ENCODE measurements around the gene MBLAC2. TPM values are rescaled to one million over a fixed set of nuclear protein-coding genes. Genes with fewer than 3 reads are reported as not detected.

The MBLAC2 gene
- total RNA-seq, 5 donors from 2014 or later (not counting 1 experiment from before 2014, with no cell fraction given): 6.0 to 13.0 (median 9.8) TPM

DNA sequence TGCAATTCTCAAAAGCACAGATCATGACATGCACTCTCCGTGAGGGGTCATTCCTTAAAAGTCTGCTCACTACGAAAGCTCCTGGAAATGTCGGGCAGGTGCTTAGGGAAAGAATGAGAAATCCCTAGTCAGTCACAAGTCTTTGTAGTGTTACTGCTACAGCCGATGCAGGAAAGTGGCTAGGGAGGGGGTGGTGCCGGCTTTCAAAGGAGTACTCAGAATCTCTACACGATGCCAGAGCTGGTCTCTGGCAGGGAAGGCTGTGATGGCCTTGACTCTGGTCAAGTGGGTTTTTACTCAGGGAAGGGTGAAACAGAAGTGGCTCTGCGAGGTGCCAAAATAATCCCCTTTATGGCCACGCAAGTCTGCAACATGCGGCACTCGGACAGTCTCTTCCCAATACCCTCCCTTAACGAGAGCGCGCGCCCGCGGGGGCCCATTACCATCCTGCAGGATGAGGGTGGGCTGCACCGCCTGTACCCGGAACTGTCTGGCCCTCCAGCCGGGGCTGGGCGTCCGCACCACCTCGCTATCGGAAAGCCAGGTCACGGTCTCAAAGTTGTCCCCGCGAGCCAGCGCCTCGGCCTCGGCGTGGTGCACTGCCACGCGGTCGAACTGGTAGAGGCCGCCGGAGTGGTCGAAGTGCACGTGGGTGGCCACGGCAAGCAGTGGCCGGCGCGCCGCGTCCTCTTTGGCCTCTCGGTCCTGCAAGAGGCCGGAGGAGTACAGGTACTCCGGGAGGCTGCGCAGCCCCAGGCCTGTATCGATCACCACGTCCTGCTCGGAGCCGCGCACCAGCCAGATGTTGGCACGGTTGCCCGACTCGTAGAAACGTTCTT, 956 bp downstream of the MBLAC2 start:
- Histone ChIP-seq H3K36me3 (ENCODE audit: control insufficient read depth in 2 of 2, extremely low read depth in 1 of 2, insufficient read depth in 1 of 2, low read length in 1 of 2) (no peaks in the 10 kb centered on the region), H3K4me1 (ENCODE audit: control insufficient read depth in 1 of 2, extremely low read depth in 1 of 2, insufficient read depth in 2 of 2, low read length in 2 of 2) (peaks cover 11 to 15% of the 10 kb centered on the region in 2 experiments), H3K27ac (ENCODE audit: low read length) (peak overlapping the region; percentile 57), H3K27me3 (replicated peaks in 1 of 2; ENCODE audit: control insufficient read depth in 2 of 2, extremely low read depth in 1 of 2, insufficient read depth in 2 of 2, low read length in 1 of 2) (no peaks in the 10 kb centered on the region), H3K4me3 (ENCODE audit: control insufficient read depth in 1 of 2, extremely low read depth in 1 of 2, low read length in 1 of 2) (peak overlapping the region; percentile 88 to 96), H3K9me3 (no peaks in the 10 kb centered on the region)
- CTCF ChIA-PET: interaction anchor here (0.7 to 3.9 kb wide), 7 partner anchors 12 to 911 kb away, joined by 3 to 17 read pairs (median 3); partner anchors contain the start of genes CETN3 (in 1 of the 2) and LYSMD3 (in 1 of the 2)
- H3K27ac Mint-ChIP-seq: peak overlapping the region; percentile 95 to 96
- DNase-seq (peak in 20 of 35 experiments; percentile 1 to 25 (median 4)), ATAC-seq (replicated peaks in 1 of 4) (peak in 2 of 4 experiments; percentile 2 to 3)
- H3K4me3 Mint-ChIP-seq: peak overlapping the region; percentile 94 to 98 (median 96)
- WGBS (ENCODE audit: insufficient coverage): under 1% methylated on average over 55 of the region's 56 CpGs
- peaks cover 28% of the 10 kb centered on the region for H3K36me3 Mint-ChIP-seq
- POLR2A ChIA-PET: interaction anchor here (0.8 to 2.1 kb wide), 7 partner anchors 24 to 907 kb away, joined by 3 to 7 read pairs (median 5); partner anchors contain the start of genes CETN3 (in 1 of the 2) and LYSMD3 (in 1 of the 2)
- H3K27me3 Mint-ChIP-seq: no peaks in the 10 kb centered on the region
- H3K4me1 Mint-ChIP-seq: peaks cover 36 to 49% (median 44%) of the 10 kb centered on the region in 3 donors
- peaks cover 2 to 16% (median 3%) of the 10 kb centered on the region in 3 donors for H3K9me3 Mint-ChIP-seq

DNA sequence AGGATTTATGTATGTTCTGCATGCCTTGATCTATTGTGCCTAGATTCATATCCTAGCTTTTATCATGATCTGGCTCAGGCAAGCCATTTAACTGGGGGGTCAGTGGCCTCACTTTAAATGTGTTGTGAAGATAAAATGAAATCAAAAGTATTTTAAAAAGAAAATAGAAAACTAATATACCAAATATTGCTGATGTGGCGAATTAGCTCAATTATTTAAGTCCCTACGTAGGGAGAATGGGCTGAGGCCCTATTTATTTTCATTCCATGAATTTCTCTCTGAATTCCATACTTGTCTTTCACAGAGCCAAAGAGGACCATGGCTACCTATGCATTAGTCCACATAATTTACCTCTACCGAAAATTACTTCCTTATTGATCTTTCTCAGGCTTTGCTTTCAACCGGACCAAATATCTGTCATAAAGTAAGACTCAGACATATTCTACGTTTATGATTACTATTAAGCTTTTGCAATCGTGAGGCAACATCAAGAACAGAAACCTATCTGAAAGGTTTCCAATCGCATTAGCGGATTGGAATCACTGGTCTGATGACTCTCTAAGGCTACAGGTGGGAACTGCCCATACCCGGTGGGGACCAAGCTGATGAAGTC, 1.7 kb downstream of the MBLAC2 start:
- WGBS (ENCODE audit: insufficient coverage): 46% methylated on average over 7 of the region's 9 CpGs
- no peak overlapping the region for H3K27ac ChIP-seq (ENCODE audit: low read length)
- peaks cover 36 to 49% (median 44%) of the 10 kb centered on the region in 3 donors for H3K4me1 Mint-ChIP-seq

DNA sequence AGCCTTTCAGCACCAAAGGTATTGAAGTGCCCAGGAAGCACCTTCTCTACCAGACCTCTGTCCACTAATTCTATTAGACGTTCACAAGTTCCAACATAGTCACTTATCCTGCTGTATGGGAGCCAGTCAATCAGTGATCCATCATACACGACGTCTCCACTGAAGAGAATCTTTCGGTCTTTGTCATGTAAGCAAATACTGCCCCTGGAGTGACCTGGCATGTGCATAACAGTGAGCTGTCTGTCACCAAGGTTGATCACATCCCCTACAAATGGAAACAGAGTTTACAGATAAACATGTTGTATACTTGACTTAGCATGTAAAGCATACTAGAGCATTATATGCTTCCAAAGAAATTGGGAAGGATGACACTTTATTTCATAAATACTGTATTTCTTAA, 13.3 kb downstream of the MBLAC2 start:
- Mint-ChIP-seq H3K27me3 (no peaks in the 10 kb centered on the region), H3K4me1 (peaks cover 0 to 7% (median 5%) of the 10 kb centered on the region in 3 donors), H3K36me3 (peaks cover 21% of the 10 kb centered on the region), H3K9me3 (peaks cover 0 to under 1% (median 0%) of the 10 kb centered on the region in 3 donors), H3K27ac (no peak overlapping the region), H3K4me3 (no peak overlapping the region)
- 89% methylated on average over 3 of the region's 4 CpGs for WGBS (ENCODE audit: insufficient coverage)
- CTCF ChIA-PET: interaction anchor here (0.5 to 1.5 kb wide), 4 partner anchors 11 to 455 kb away, joined by 3 to 4 read pairs (median 3); no protein-coding TSS in a partner anchor
- H3K4me3 ChIP-seq (ENCODE audit: control insufficient read depth in 1 of 2, extremely low read depth in 1 of 2, low read length in 1 of 2): no peak overlapping the region
- no peaks in the 10 kb centered on the region for H3K36me3 ChIP-seq (ENCODE audit: control insufficient read depth in 2 of 2, extremely low read depth in 1 of 2, insufficient read depth in 1 of 2, low read length in 1 of 2)
- H3K9me3 ChIP-seq: peaks cover 2% of the 10 kb centered on the region
- no peak for ATAC-seq (replicated peaks in 1 of 4)
- H3K27me3 ChIP-seq (replicated peaks in 1 of 2; ENCODE audit: control insufficient read depth in 2 of 2, extremely low read depth in 1 of 2, insufficient read depth in 2 of 2, low read length in 1 of 2): no peaks in the 10 kb centered on the region
- H3K27ac ChIP-seq (ENCODE audit: low read length): no peak overlapping the region
- no peaks in the 10 kb centered on the region for H3K4me1 ChIP-seq (ENCODE audit: control insufficient read depth in 1 of 2, extremely low read depth in 1 of 2, insufficient read depth in 2 of 2, low read length in 2 of 2)
- POLR2A ChIA-PET: no interaction called here
- no peak for DNase-seq

More for the DNA sequence above, 1.7 kb downstream of the MBLAC2 start:
- POLR2A ChIA-PET: interaction anchor here in 1 of 2 donors (1.1 kb wide), 1 partner anchor 46 kb away, joined by 5 read pairs; no protein-coding TSS in a partner anchor
- no peak for DNase-seq
- Histone ChIP-seq H3K27me3 (replicated peaks in 1 of 2; ENCODE audit: control insufficient read depth in 2 of 2, extremely low read depth in 1 of 2, insufficient read depth in 2 of 2, low read length in 1 of 2) (no peaks in the 10 kb centered on the region), H3K4me3 (ENCODE audit: control insufficient read depth in 1 of 2, extremely low read depth in 1 of 2, low read length in 1 of 2) (peak overlapping the region; percentile 88 to 96), H3K9me3 (no peaks in the 10 kb centered on the region), H3K36me3 (ENCODE audit: control insufficient read depth in 2 of 2, extremely low read depth in 1 of 2, insufficient read depth in 1 of 2, low read length in 1 of 2) (no peaks in the 10 kb centered on the region), H3K4me1 (ENCODE audit: control insufficient read depth in 1 of 2, extremely low read depth in 1 of 2, insufficient read depth in 2 of 2, low read length in 2 of 2) (peaks cover 11 to 15% of the 10 kb centered on the region in 2 experiments)
- Mint-ChIP-seq H3K4me3 (peak overlapping the region; percentile 94 to 98 (median 96)), H3K36me3 (peaks cover 35% of the 10 kb centered on the region), H3K27me3 (no peaks in the 10 kb centered on the region), H3K27ac (peak overlapping the region; percentile 95 to 96), H3K9me3 (peaks cover 8 to 23% (median 10%) of the 10 kb centered on the region in 3 donors)
- CTCF ChIA-PET: interaction anchor here in 1 of 2 donors (0.6 to 3.9 kb wide), 5 partner anchors 11 to 63 kb away, joined by 3 to 11 read pairs (median 3); no protein-coding TSS in a partner anchor
- no peak for ATAC-seq (replicated peaks in 1 of 4)

DNA sequence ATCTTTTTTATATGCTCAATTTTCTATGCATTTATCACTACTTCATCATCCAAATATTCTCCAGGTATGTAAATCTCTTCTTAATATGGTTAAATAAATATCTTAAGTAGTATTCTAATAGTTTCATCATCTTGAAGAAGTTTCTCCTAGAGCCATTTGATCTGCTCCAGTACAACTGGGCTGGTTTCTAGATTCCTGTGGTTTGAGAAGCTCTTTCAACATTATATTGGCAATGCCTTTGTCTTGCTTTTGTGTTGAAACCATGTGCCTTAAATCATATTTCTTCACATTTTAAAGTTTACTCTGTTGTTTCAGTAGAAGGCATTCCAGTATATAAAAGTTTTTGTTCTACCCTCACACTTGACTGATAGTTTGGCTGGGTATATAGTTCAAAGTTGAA, 27.6 kb downstream of the MBLAC2 start:
- POLR2A ChIA-PET: interaction anchor here in 1 of 2 donors (1.0 kb wide), 1 partner anchor 13 kb away, joined by 3 read pairs; no protein-coding TSS in a partner anchor
- CTCF ChIA-PET: interaction anchor here in 1 of 2 donors (0.7 kb wide), 1 partner anchor 13 kb away, joined by 4 read pairs; no protein-coding TSS in a partner anchor

DNA sequence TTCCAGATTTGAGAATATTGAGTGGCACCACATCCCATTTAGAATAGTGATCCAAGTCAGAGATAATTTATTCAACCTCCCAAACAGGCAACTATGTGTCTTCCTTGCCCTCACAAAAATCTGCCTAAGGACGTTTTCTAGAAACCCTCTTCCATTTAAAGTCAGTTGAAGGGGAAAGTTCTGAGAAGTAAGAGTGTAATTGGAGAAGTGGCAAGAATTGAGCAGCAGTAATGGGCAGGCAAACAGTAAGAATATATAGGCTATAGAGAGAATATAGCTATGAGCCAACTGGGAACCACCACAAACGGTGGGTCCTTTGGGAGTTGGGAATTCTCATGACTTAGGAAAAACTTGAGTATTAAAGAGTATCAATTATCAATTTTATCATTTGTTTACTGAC, 33.9 kb downstream of the MBLAC2 start:
- Mint-ChIP-seq H3K4me1 (peaks cover 5 to 10% (median 7%) of the 10 kb centered on the region in 3 donors), H3K36me3 (no peaks in the 10 kb centered on the region), H3K9me3 (no peaks in the 10 kb centered on the region), H3K4me3 (peak overlapping the region in 2 of 3 donors; percentile 73 to 75), H3K27me3 (peaks cover 0 to 9% of the 10 kb centered on the region in 2 donors), H3K27ac (no peak overlapping the region)
- ChIA-PET POLR2A (interaction anchor here in 1 of 2 donors (0.6 kb wide), 1 partner anchor 943 kb away, joined by 3 read pairs; the partner anchor contains the start of gene ARRDC3), CTCF (interaction anchor here (1.5 to 4.0 kb wide), 3 partner anchors 30 to 343 kb away, joined by 3 to 32 read pairs (median 8); partner anchors contain the start of genes CETN3 (in 1 of the 2) and LYSMD3 (in 1 of the 2))
- no peak overlapping the region for H3K4me3 ChIP-seq (ENCODE audit: control insufficient read depth in 1 of 2, extremely low read depth in 1 of 2, low read length in 1 of 2)
- H3K36me3 ChIP-seq (ENCODE audit: control insufficient read depth in 2 of 2, extremely low read depth in 1 of 2, insufficient read depth in 1 of 2, low read length in 1 of 2): no peaks in the 10 kb centered on the region
- no peaks in the 10 kb centered on the region for H3K9me3 ChIP-seq
- ATAC-seq (replicated peaks in 1 of 4) (no peak), DNase-seq (no peak)
- H3K4me1 ChIP-seq (ENCODE audit: control insufficient read depth in 1 of 2, extremely low read depth in 1 of 2, insufficient read depth in 2 of 2, low read length in 2 of 2): peaks cover 2 to 4% of the 10 kb centered on the region in 2 experiments
- H3K27ac ChIP-seq (ENCODE audit: low read length): no peak overlapping the region
- H3K27me3 ChIP-seq (replicated peaks in 1 of 2; ENCODE audit: control insufficient read depth in 2 of 2, extremely low read depth in 1 of 2, insufficient read depth in 2 of 2, low read length in 1 of 2): no peaks in the 10 kb centered on the region
- WGBS (ENCODE audit: insufficient coverage): no CpG with 5 or more reads among the region's 2 CpGs

More for the DNA sequence above, 27.6 kb downstream of the MBLAC2 start:
- H3K27me3 ChIP-seq (replicated peaks in 1 of 2; ENCODE audit: control insufficient read depth in 2 of 2, extremely low read depth in 1 of 2, insufficient read depth in 2 of 2, low read length in 1 of 2): peaks cover 0 to 3% of the 10 kb centered on the region in 2 experiments
- ATAC-seq (replicated peaks in 1 of 4): no peak
- Mint-ChIP-seq H3K36me3 (peaks cover 3% of the 10 kb centered on the region), H3K27me3 (peaks cover 3% of the 10 kb centered on the region in 2 donors), H3K27ac (no peak overlapping the region), H3K4me3 (no peak overlapping the region), H3K4me1 (no peaks in the 10 kb centered on the region), H3K9me3 (no peaks in the 10 kb centered on the region)
- H3K4me3 ChIP-seq (ENCODE audit: control insufficient read depth in 1 of 2, extremely low read depth in 1 of 2, low read length in 1 of 2): no peak overlapping the region
- H3K27ac ChIP-seq (ENCODE audit: low read length): no peak overlapping the region
- no peaks in the 10 kb centered on the region for H3K4me1 ChIP-seq (ENCODE audit: control insufficient read depth in 1 of 2, extremely low read depth in 1 of 2, insufficient read depth in 2 of 2, low read length in 2 of 2)
- DNase-seq: no peak
- no peaks in the 10 kb centered on the region for H3K36me3 ChIP-seq (ENCODE audit: control insufficient read depth in 2 of 2, extremely low read depth in 1 of 2, insufficient read depth in 1 of 2, low read length in 1 of 2)
- no peaks in the 10 kb centered on the region for H3K9me3 ChIP-seq

Measured in T-cell (primary cell).